Activated CD8-positive, alpha-beta memory T cell treated with anti-CD3 and anti-CD28 coated beads, Interleukin-2, amount 50 U/mL, for 24 hours (primary cell): ENCODE measurements around the gene TMEM233.
"Not testable (repeated sequence)": the region's sequence is repeated elsewhere in the genome, so short reads cannot be mapped to it uniquely, and the experiment has no call there.

Source experiments
- DNase-seq: peaks from one replicate; pipeline ENCODE4 v3.0.0-alpha.2; 2020; ENCODE audit errors: extremely low read depth

TMEM233 gene

GRCh38 chr12:119658166-119658565 lies 64.6 kb downstream of the TMEM233 start:
- DNase-seq = not testable (repeated sequence)

- DNase-seq = no peak
Measured at GRCh38 chr12:119659289-119659897, 65.8 kb downstream of the TMEM233 start.

- DNase-seq = no peak
Measured at GRCh38 chr12:119660076-119660475, 66.5 kb downstream of the TMEM233 start.

- no peak for DNase-seq
Measured at GRCh38 chr12:119661882-119662281, 68.3 kb downstream of the TMEM233 start.

GRCh38 chr12:119664642-119665041 lies 71.1 kb downstream of the TMEM233 start:
- DNase-seq = no peak

GRCh38 chr12:119665164-119665929 lies 71.8 kb downstream of the TMEM233 start:
- DNase-seq = no peak

- no peak for DNase-seq
Measured at GRCh38 chr12:119666226-119666795, 72.7 kb downstream of the TMEM233 start.

- DNase-seq = no peak
Measured at GRCh38 chr12:119666900-119667576, 73.5 kb downstream of the TMEM233 start.

- peak; percentile 94 for DNase-seq
Measured at GRCh38 chr12:119667577-119668323, 74.2 kb downstream of the TMEM233 start, which contains the start of gene PRKAB1. PRKAB1 (plus strand) TSS chr12:119668133; CDS start chr12:119668245, 112 bp downstream.

GRCh38 chr12:119668324-119668841 lies 74.8 kb downstream of the TMEM233 start:
- DNase-seq = no peak

GRCh38 chr12:119669744-119670472 lies 76.3 kb downstream of the TMEM233 start:
- DNase-seq = no peak

- no peak for DNase-seq
Measured at GRCh38 chr12:119671070-119671469, 77.5 kb downstream of the TMEM233 start.

GRCh38 chr12:119672194-119672593 lies 78.6 kb downstream of the TMEM233 start:
- no peak for DNase-seq

- DNase-seq = no peak
Measured at GRCh38 chr12:119673634-119674033, 80.1 kb downstream of the TMEM233 start.

- DNase-seq = no peak
Measured at GRCh38 chr12:119674560-119674959, 81.0 kb downstream of the TMEM233 start.

GRCh38 chr12:119676022-119676421 lies 82.4 kb downstream of the TMEM233 start:
- no peak for DNase-seq

GRCh38 chr12:119676573-119676972 lies 83.0 kb downstream of the TMEM233 start:
- no peak for DNase-seq

- DNase-seq = no peak
Measured at GRCh38 chr12:119678459-119678858, 84.9 kb downstream of the TMEM233 start.

- DNase-seq = no peak
Measured at GRCh38 chr12:119679081-119679480, 85.5 kb downstream of the TMEM233 start.

GRCh38 chr12:119679490-119679889 lies 85.9 kb downstream of the TMEM233 start:
- no peak for DNase-seq

- DNase-seq = no peak
Measured at GRCh38 chr12:119681111-119681510, 87.5 kb downstream of the TMEM233 start.
